Smooth muscle cell (in vitro differentiated cells): ENCODE data around the gene RYR3. TPM values are rescaled to one million over a fixed set of nuclear protein-coding genes. Genes with fewer than 3 reads are reported as not detected.

Source experiments
- DNase-seq: peaks from one replicate; lab custom pipeline; 2025; ENCODE audit not compliant: unreplicated experiment; lab: John Stamatoyannopoulos, UW
- H2AFZ ChIP-seq: fragments of 200-600 bp; sonication (generic); 2 replicates; pipeline ENCODE4 v1.6.0; 2016; ENCODE audit warnings: antibody characterized with exemption, low read depth, mild to moderate bottlenecking
- H3F3A ChIP-seq: fragments of 200-600 bp; sonication (generic); 2 replicates; pipeline ENCODE4 v1.6.0; 2017; ENCODE audit warnings: antibody characterized with exemption, low read depth
- H3K27ac ChIP-seq: fragments of 200-600 bp; sonication (generic); 2 replicates; pipeline ENCODE4 v1.5.1; 2016; ENCODE audit warnings: low read depth, mild to moderate bottlenecking
- H3K27me3 ChIP-seq: fragments of 200-600 bp; sonication (generic); 2 replicates; pipeline ENCODE4 v1.6.1; 2016; ENCODE audit warnings: low read depth, mild to moderate bottlenecking
- H3K36me3 ChIP-seq: fragments of 200-600 bp; sonication (generic); 2 replicates; pipeline ENCODE4 v1.5.1; 2016; ENCODE audit warnings: low read depth
- H3K4me1 ChIP-seq: fragments of 200-600 bp; sonication (generic); 2 replicates; pipeline ENCODE4 v1.5.1; 2016; ENCODE audit warnings: low read depth
- H3K4me2 ChIP-seq: fragments of 200-600 bp; sonication (generic); 2 replicates; pipeline ENCODE4 v1.6.0; 2016; ENCODE audit warnings: mild to moderate bottlenecking
- H3K4me3 ChIP-seq: fragments of 200-600 bp; sonication (generic); 2 replicates; pipeline ENCODE4 v1.5.1; 2016; ENCODE audit warnings: mild to moderate bottlenecking
- H3K79me2 ChIP-seq: fragments of 200-600 bp; sonication (generic); 2 replicates; pipeline ENCODE4 v1.6.0; 2016; ENCODE audit warnings: low read depth, mild to moderate bottlenecking
- H3K9ac ChIP-seq: fragments of 200-600 bp; sonication (generic); 2 replicates; pipeline ENCODE4 v1.6.0; 2016; ENCODE audit warnings: low read depth
- H3K9me3 ChIP-seq: fragments of 200-600 bp; sonication (generic); replicated peaks from 2 replicates; pipeline ENCODE4 v1.5.1; 2016; ENCODE audit warnings: low read depth
- H4K20me1 ChIP-seq: fragments of 200-600 bp; sonication (generic); 2 replicates; pipeline ENCODE4 v1.6.0; 2016; ENCODE audit warnings: low read depth
- CTCF ChIP-seq: fragments of 200-600 bp; sonication (generic); IDR thresholded peaks from 2 replicates; pipeline ENCODE4 v1.5.1; 2017; ENCODE audit warnings: borderline replicate concordance, mild to moderate bottlenecking, antibody characterized with exemption; ENCODE audit not compliant: insufficient read depth, poor library complexity, severe bottlenecking
- WGBS: methylation state at CpG from one replicate; pipeline ENCODE4 v1.1.7; 2016; ENCODE audit warnings: low lambda C conversion rate; 5-methylcytosine and 5-hydroxymethylcytosine counted together
- polyA plus RNA-seq: library from polyadenylated mRNA; unstranded; fragments of >200 nt; fragmentation: Nextera tagmentation; extraction: Ambion mirVana; gene quantifications from 2 replicates; pipeline ENCODE4 v1.2.1, GENCODE V29; 2016
- total RNA-seq: library from RNA; depleted of rRNA; stranded (reverse); fragments of >200 nt; gene quantifications from 2 replicates; pipeline ENCODE4 v1.2.3, GENCODE V29; 2014

The RYR3 gene
- total and polyA plus RNA-seq, 2 experiments from 2014 or later: 0.23 to 6.2 TPM

DNA sequence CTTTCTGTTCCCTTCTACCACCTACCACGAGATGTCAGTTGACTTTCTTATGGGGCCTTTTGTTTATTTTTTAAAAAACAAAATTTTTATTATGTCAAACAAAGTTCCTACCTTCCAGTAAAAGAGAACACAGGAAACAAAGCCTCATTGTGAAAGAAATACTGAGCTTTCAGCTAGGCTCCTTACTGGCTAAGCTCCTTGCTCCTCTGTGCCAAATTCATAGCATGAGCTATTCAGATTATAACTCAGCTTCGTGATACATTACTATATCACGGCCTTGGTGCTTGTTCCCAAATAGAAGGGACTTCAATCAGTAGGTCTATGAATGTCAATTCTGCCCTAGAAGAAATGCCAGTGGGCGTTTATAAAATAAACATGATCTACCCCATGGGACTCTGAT lies 511.7 kb downstream of the RYR3 start:
- TF ChIP-seq CTCF: no peak
- H3K36me3 ChIP-seq: no peaks in the 10 kb centered on the region
- H3K27ac ChIP-seq: no peak overlapping the region
- H3K4me1 ChIP-seq: no peaks in the 10 kb centered on the region
- no peaks in the 10 kb centered on the region for H3K9me3 ChIP-seq
- no peak overlapping the region for H2AFZ ChIP-seq
- no peaks in the 10 kb centered on the region for H4K20me1 ChIP-seq
- no peak overlapping the region for H3K4me3 ChIP-seq
- no peaks in the 10 kb centered on the region for H3K79me2 ChIP-seq
- no peak for DNase-seq
- no peaks in the 10 kb centered on the region for H3F3A ChIP-seq
- no peaks in the 10 kb centered on the region for H3K27me3 ChIP-seq
- no peak overlapping the region for H3K9ac ChIP-seq
- WGBS: 90% methylated on average over 4 of the region's 4 CpGs
- no peak overlapping the region for H3K4me2 ChIP-seq

- Histone ChIP-seq H3K4me1 (no peaks in the 10 kb centered on the region), H3K36me3 (no peaks in the 10 kb centered on the region), H2AFZ (no peak overlapping the region), H3K9me3 (no peaks in the 10 kb centered on the region), H3K4me3 (no peak overlapping the region), H3K9ac (no peak overlapping the region), H3K27ac (no peak overlapping the region), H3K79me2 (no peaks in the 10 kb centered on the region), H3F3A (no peaks in the 10 kb centered on the region), H3K27me3 (no peaks in the 10 kb centered on the region), H3K4me2 (no peak overlapping the region), H4K20me1 (no peaks in the 10 kb centered on the region)
- 83% methylated on average over 3 of the region's 3 CpGs for WGBS
- no peak for TF ChIP-seq CTCF
- DNase-seq: no peak
These were observed 512.4 kb downstream of the RYR3 start for GRCh38 chr15:33823119-33823518.

GRCh38 chr15:33825453-33825852 lies 514.7 kb downstream of the RYR3 start:
- DNase-seq: no peak
- Histone ChIP-seq H3K4me2 (no peak overlapping the region), H2AFZ (no peak overlapping the region), H3K9me3 (no peaks in the 10 kb centered on the region), H3K9ac (no peak overlapping the region), H3F3A (no peaks in the 10 kb centered on the region), H3K79me2 (no peaks in the 10 kb centered on the region), H3K36me3 (no peaks in the 10 kb centered on the region), H3K27ac (no peak overlapping the region), H3K27me3 (no peaks in the 10 kb centered on the region), H4K20me1 (no peaks in the 10 kb centered on the region), H3K4me1 (no peaks in the 10 kb centered on the region), H3K4me3 (no peak overlapping the region)
- 93% methylated on average over 8 of the region's 8 CpGs for WGBS
- no peak for TF ChIP-seq CTCF

DNA sequence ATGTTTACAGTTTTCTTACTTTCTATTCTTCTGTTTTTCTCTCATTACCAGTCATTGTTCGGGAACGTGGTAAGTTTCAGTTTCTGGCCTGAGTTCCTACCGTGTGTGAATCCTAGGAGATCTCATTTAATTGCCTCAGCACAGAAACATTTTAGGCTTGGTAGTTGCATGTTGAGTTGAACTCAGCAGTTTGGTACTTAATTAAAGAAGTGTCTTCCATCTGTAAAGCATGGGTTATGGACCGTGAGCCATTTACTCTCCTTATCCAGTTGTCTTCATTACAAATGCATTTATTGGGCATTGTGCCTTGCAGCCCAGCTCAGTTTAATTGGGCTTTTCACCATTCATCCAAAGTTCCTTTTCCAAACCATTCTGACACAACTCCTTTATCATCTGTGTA lies 515.4 kb downstream of the RYR3 start:
- no peak overlapping the region for H3K27ac ChIP-seq
- H3K79me2 ChIP-seq: no peaks in the 10 kb centered on the region
- no peak for DNase-seq
- H3K4me1 ChIP-seq: no peaks in the 10 kb centered on the region
- H4K20me1 ChIP-seq: no peaks in the 10 kb centered on the region
- no peak overlapping the region for H3K9ac ChIP-seq
- TF ChIP-seq CTCF: no peak
- H3K36me3 ChIP-seq: no peaks in the 10 kb centered on the region
- H3K4me2 ChIP-seq: no peak overlapping the region
- no peak overlapping the region for H2AFZ ChIP-seq
- whole genome bisulfite sequencing: 94% methylated on average over 4 of the region's 4 CpGs
- H3K27me3 ChIP-seq: no peaks in the 10 kb centered on the region
- H3F3A ChIP-seq: no peaks in the 10 kb centered on the region
- no peaks in the 10 kb centered on the region for H3K9me3 ChIP-seq
- no peak overlapping the region for H3K4me3 ChIP-seq
